ENCODE results near the gene BTNL9. TPM values are rescaled to one million over a fixed set of nuclear protein-coding genes. Genes with fewer than 3 reads are reported as not detected.
"Not testable (repeated sequence)": the region's sequence is repeated elsewhere in the genome, so short reads cannot be mapped to it uniquely, and the experiment has no call there.

BTNL9 gene
- total RNA-seq, 1 donor from 2014 or later = not detected

- DNase-seq (ENCODE audit: low read depth) = no peak
- no peak overlapping the region for H3K4me3 ChIP-seq (ENCODE audit: low read depth, low read length)
- peak; percentile 44 for TF ChIP-seq CTCF (conservative IDR thresholded peaks at IDR 0.05; ENCODE audit: low read depth, low read length)
Measured at GRCh38 chr5:181043285-181044092, 3.4 kb downstream of the BTNL9 start.

GRCh38 chr5:181044093-181044599 lies 4.1 kb downstream of the BTNL9 start:
- H3K4me3 ChIP-seq (ENCODE audit: low read depth, low read length) = no peak overlapping the region
- no peak for DNase-seq (ENCODE audit: low read depth)
- no peak for TF ChIP-seq CTCF (conservative IDR thresholded peaks at IDR 0.05; ENCODE audit: low read depth, low read length)

DNA sequence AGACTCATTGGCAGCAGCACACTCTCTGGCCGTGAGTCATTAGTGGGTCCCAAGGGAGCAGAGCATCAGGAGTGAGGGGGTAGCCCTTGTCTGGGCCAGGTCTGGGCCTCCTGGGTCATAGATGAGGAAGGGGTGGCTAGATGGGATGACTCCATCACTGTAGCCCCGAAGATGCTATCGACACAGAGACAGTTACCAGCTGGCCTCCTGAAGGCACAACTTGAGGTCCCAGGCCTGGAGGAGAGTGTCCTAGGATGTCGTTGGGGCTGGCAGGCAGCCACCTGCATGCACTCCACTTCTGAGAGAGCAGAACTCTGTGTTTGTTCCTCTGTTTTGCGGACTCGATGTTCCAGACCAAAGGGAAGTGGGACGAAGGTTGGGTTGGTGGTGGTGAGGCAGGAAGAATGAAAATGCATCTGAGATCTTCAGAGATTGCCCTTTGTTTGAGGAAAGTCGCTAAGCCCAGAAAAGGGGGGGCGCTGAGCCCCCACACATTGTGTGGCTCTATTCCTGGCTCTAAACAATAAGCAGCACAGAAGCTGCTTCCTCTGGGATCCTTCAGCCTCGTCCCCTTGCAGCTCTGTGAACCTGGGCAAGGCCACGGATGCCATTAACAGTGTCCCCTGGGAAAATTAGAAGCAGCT lies 4.7 kb downstream of the BTNL9 start:
- DNase-seq (ENCODE audit: low read depth) = no peak

GRCh38 chr5:181045316-181045715 lies 5.2 kb downstream of the BTNL9 start:
- no peak for TF ChIP-seq CTCF (conservative IDR thresholded peaks at IDR 0.05; ENCODE audit: low read depth, low read length)
- H3K4me3 ChIP-seq (ENCODE audit: low read depth, low read length) = no peak overlapping the region
- DNase-seq (ENCODE audit: low read depth) = no peak

More for the DNA sequence above, 4.7 kb downstream of the BTNL9 start:
- TF ChIP-seq CTCF (conservative IDR thresholded peaks at IDR 0.05; ENCODE audit: low read depth, low read length) = no peak
- H3K4me3 ChIP-seq (ENCODE audit: low read depth, low read length) = no peak overlapping the region

- not testable (repeated sequence) for DNase-seq (ENCODE audit: low read depth); H3K4me3 ChIP-seq (ENCODE audit: low read depth, low read length)
Measured at GRCh38 chr5:181045857-181046256, 5.8 kb downstream of the BTNL9 start.

- DNase-seq (ENCODE audit: low read depth) = no peak
- H3K4me3 ChIP-seq (ENCODE audit: low read depth, low read length) = no peak overlapping the region
- no peak for TF ChIP-seq CTCF (conservative IDR thresholded peaks at IDR 0.05; ENCODE audit: low read depth, low read length)
Measured at GRCh38 chr5:181047288-181047687, 7.2 kb downstream of the BTNL9 start.

DNA sequence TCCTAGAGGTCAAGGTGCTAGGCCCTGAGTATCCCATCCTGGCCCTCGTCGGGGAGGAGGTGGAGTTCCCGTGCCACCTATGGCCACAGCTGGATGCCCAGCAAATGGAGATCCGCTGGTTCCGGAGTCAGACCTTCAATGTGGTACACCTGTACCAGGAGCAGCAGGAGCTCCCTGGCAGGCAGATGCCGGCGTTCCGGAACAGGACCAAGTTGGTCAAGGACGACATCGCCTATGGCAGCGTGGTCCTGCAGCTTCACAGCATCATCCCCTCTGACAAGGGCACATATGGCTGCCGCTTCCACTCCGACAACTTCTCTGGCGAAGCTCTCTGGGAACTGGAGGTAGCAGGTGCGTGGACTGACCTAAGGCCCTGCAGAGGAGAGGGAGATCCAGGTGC lies 7.9 kb downstream of the BTNL9 start:
- TF ChIP-seq CTCF (conservative IDR thresholded peaks at IDR 0.05; ENCODE audit: low read depth, low read length) = no peak
- H3K4me3 ChIP-seq (ENCODE audit: low read depth, low read length) = no peak overlapping the region
- no peak for DNase-seq (ENCODE audit: low read depth)
